ENCODE data around the gene PPTC7.
"Not testable (repeated sequence)": the region's sequence is repeated elsewhere in the genome, so short reads cannot be mapped to it uniquely, and the experiment has no call there.

Gene PPTC7

DNA sequence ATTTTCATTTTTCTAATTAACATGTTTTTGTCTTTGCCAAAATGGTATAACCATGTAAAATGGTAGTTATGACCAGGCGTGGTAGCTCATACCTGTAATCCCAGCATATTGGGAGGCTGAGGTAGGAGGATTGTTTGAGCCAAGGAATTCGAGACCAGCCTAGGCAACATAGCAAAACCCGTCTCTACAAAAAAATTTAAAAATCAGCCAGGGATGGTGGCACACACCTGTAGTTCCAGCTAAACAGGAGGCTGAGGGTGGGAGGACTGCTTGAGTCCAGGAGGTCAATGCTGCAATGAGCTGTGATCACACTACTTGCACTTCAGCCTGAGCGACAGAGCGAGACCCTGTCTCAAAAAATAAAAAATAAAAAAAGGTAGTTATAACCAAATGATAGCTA is 23.1 kb downstream of the PPTC7 start:
- no peak for DNase-seq

DNA sequence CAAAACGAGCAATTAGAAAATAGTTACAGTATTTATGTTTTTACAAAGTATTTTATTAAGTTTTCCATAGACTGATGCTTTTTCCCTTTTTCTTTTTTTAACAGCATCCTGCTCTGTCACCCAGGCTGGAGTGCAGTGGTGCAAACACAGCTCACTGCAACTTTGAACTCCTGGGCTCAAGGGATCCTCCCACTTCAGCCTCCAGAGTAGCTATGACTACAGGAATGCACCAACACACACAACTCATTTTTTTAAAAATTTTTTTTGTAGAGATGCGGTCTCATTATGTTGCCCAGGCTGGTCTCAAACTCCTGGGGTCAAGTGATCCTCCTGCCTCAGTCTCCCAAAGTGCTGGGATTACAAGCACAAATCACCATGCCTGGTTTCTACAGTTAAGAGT is 24.2 kb downstream of the PPTC7 start:
- not testable (repeated sequence) for DNase-seq

DNA sequence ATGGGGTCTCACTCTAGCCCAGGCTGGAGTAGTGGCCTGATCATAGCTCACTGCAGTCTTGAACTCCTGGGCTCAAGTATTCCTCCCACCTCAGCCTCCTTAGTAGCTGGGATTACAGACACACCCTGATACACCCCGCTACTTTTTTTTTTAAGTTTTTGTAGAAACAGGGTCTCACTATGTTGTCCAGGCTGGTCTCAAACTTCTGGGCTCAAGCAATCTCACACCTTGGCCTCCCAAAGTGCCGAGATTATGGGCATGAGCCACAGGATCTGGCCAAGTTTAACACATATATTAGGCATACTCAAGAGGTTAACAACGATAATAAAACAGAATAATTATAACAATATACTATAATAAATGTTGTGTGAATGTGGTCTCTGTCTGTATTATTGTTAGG is 25.8 kb downstream of the PPTC7 start:
- no peak for DNase-seq

DNA sequence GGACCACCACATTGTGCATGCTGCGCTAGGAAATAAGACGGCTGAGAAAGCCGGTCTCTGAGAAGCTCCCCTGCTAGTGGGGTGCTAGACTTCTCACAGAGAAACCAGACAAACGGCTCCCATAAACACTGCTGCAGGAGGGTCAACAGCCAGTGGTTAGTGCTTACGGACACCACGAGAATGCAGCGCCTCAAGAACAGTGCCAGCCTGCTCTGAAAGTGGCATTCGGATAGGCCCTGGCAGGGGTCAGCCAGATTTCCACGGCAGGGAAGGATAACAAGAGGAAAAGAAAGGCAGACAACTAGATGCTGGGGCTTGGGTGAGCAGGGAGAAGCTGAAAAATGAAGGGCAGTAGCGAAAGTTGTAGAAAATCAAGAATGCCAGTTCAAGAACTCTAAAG is 26.4 kb downstream of the PPTC7 start:
- DNase-seq: no peak

DNA sequence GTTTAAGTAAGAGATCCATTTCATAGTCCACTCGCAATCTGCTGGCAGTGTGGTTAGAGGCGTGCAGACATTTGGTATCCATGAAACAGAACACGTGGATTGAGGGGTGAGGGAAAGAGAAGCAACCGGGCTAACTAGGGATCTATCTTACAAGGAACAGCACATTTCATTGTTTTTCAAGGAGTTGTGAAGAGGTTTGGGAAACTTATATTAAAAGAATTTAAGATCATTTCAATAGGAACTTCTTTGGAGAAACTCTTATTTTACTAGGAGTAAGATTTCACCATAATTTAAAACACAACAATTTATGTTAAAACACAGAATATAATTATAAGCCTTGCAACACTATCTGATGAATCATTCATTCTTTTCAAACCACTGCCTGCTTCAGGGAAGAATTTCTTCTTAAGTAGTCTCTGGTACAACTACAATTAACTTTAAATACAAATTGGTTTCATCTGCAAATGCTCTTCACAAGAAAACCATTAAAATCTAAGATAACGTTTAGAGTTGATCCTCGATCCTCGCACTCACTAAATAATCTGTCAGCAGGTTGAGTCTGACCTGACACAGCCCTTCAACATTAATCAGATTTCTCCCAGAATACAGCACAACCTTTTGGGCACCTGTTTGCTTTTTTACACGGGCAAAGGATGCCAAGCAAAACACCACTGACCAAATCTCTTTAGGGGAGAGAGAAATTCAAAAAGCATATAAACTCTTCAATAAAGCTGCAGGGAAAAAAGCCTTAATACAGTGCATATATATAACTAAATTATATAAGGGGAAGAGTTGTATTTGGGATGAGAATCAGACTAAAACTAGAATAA is 27.3 kb downstream of the PPTC7 start:
- DNase-seq: no peak

DNA sequence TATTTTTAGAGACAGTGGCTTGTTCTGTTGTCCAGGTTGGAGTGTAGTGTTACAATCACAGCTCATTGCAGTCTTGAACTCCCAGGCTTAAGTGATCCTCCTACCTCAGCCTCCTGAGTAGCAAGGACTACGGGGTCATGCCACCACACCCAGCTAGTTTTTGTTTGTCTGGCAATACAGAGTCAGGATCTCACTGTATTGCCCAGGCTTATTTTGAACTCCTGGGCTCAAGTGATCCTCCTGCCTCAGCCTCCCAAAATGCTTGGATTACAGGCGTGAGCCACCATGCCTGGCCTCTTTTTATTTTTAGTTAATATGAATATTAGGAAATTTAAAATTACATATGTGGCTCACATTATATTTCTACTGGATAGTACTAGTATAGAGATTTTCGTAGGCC is 28.9 kb downstream of the PPTC7 start:
- DNase-seq: no peak

DNA sequence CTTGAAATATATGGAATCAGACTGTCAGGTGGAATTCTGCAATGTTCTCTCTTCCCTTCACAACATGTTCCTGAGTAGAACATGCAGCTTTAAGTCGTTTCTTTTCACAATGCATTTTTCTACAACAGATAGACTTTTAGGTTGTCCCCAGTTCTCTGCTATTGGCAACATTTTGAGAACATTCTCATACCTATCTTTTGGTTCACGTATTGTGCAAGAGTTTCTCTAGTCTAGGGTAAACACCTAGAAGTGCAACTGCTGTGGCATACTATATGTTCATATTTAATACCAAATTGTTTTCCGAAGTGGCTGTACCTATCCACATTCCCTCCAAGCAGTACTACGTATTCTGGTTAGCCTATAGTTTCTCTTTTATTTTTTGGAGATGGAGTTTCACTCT is 32.1 kb downstream of the PPTC7 start:
- DNase-seq: no peak

DNA sequence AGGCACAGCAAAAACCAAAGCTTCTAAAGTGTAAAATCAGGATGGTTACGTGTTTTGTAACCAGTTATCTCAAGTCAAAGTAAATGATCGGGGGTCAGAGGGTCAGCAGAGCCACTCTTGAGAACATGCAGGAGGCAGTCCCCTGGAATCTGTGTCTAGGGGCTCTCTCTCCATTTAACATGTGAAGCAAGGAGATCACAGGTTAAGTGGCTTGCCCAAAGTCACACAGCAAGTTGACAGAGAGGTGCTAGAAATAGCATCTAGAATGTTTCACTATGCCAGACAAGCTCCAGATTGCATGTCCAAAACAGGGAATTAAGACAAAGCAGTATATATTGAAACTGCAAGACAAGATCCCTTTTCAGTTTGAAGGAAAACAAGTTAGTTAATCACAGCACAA is 33.4 kb downstream of the PPTC7 start:
- no peak for DNase-seq

DNA sequence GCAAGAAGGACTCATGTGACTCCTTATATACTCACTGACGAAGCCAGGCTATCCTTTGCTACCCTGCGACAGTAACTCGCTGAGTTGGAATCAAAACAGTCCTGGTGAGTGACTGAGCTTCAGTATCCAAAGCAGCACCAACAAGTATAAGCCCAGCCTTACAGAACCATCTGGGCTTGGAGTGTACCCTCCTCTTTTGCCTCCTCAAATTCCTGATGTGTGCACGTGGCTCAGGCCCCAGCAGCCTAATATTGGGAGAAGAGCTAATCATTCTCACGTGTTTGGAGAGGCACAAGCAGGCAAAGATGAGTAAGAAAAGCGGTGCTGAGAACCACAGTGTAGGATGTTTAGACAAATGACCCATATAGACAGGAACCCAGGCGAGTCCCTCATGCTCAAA is 34.4 kb downstream of the PPTC7 start:
- no peak for DNase-seq

DNA sequence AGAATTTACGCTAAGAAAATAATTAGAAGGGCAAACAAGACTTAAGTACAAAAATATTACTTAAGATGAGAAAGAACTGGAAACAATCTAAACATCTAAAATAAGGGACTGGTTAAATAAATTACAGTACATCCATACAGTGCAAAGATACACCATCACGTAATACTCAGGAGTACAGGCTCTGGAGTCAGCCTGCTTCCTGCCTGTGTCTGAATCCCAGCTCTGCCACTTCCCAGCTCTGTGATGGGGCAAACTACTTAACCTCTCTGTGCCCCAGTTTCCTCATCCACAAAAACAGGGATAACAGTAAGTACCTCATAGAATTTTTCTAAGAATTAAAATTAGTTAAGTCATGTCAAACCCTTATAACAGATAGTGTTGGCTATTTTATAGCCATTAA is 36.0 kb downstream of the PPTC7 start:
- no peak for DNase-seq

DNA sequence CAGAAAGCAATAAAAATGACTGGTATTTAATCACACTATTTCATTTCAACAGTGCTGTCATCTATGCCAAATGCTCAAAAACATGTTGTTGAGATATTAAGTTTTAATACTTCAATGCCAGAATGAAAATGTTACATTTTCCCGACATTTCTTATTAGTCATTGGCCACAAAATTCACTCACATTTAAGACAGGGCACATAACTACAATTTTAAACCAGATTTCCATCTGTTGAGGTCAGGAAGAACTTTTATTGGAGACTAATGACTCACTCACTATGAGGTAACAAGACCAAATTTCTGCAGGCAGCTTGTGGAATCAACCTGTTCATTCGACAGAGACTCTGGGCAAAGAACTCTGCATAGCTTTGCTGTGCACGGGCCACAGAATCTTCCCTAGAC is 36.8 kb downstream of the PPTC7 start:
- no peak for DNase-seq

DNA sequence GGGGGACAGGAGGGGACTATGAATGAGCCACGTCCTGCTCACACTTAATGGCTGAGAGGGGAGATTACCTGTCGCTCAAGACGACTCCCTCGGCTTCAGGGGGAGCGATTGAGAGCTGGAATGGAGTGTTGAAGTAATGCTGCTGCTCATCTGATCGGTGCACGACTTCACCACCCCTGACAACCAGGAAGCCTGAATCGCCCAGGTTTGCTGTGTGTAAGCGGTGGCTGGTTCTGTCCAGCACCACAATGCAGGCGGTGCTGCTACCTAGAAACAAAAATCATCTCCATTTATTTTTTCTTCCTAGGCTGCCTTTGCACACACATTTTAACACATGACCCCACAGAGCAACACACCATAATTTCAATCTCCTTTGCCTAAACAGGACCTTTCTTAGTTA is 37.3 kb downstream of the PPTC7 start:
- DNase-seq: no peak

DNA sequence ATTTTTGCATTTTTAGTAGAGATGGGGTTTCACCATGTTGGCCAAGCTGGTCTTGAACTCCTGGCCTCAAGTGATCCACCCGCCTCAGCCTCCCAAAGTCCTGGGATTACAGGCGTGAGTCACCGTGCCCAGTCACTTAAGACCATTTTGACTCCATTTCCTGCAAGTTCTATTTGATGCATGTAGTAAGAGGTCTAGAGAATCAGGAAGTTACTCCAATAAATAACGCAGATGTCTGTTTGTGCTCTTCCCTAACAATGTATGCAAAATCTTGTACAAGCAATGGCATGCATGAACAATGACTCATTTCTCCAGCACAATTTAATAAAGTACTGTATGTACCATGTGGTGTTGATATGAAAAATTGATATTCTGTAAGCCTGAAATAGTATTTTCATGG is 37.9 kb downstream of the PPTC7 start:
- DNase-seq: not testable (repeated sequence)

DNA sequence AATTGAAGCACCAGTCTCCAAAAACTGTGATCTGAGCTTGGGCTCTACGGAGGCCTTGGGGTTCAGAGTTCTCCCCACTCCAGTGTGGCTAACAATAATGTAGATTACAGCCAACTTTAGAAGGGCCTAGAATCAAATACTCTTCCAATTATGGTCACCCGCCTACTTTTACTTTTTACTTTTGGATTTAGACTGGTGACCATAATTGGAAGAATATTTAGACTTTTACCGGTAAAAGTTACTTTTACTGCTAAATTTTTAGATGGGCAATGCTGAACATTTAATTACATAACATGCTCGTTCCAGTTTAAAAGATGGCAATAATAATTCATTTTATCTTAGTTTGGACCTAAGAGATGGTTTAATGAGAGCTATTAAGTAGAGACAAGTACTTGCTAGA is 39.2 kb downstream of the PPTC7 start:
- no peak for DNase-seq

DNA sequence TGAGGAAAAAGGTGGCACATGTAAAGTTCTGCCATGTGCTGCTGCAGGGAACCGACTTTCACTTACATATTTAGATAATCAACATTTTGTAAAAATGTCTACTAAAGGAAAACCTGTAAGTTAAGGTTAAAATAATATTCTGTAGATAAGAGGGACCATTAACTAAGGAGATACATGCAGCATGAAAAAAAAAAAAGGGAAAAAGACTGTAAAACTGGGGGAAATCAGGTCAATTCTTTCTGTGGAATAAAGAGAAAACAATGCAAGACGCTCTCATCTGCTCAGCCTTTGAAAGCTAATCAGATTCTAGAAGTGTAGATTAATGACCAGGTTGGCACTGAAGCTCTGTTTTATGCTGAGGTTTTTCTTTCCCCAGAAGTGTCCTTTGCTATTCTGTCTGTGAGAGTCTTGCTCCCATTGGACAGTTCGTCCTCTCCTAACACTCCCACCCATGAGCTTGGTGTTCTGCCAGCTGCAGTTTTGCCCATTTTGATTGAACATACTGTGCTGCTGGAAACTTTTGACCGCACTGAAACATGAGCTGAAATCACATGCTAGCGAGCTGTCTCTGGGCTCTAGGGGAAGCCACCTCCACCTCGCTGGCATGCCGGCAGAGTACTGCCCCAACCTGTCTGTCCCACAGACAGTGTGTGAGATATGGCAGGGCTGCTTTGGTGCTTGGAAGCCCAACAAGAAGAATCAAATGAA is 39.7 kb downstream of the PPTC7 start:
- peak; percentile 33 for DNase-seq

DNA sequence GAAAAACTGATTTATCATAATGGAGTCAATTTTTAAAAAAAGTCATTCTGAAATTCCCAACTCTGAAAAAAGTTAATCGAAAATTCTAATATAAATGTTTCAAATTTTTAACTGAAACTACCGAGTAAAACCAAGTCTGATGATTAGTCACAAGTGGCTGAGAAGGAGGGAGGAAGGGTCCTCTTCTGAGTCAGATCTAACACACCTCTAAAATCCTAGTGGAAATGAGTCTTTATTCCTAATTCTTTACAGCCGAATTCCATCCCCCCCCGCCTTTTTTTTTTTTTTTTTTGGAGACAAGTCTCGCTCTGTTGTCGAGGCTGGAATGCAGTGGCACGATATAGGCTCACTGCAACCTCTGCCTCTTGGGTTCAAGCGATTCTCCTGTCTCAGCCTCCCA is 43.1 kb downstream of the PPTC7 start:
- no peak for DNase-seq

DNA sequence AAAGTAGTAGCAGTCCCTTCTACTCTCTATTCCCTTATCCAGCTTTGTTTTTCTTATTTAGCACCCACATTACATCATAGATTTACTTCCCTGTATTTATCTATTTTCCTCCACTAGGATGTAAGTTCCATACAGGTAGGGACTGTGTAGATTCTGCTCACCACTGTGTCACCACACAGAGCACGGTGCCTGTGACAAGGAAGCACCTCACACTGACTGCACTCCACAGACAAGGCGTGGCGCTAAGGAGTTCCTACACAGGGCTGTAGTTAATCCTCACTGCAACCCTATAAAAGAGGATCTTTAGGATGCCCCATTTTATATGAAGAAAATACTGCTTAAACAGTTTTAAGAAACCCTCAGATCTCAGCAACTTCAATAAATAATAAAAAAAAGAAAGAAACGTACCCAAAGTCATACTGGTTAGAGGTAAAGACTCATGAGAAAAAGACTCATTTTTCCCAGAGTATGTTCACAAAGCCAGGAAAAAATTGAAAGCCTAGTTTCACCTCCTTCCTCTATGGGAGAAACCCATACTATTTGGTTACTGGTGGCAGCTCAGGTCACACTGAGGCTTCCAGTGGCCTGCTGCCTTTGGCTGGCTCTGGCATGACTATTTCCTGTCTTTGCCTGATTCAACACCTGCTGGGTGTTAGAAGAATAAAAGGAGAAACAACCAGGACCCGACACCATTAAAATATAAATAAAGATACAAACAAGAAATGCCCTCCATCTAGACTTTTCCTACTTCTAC is 44.1 kb downstream of the PPTC7 start:
- no peak for DNase-seq

DNA sequence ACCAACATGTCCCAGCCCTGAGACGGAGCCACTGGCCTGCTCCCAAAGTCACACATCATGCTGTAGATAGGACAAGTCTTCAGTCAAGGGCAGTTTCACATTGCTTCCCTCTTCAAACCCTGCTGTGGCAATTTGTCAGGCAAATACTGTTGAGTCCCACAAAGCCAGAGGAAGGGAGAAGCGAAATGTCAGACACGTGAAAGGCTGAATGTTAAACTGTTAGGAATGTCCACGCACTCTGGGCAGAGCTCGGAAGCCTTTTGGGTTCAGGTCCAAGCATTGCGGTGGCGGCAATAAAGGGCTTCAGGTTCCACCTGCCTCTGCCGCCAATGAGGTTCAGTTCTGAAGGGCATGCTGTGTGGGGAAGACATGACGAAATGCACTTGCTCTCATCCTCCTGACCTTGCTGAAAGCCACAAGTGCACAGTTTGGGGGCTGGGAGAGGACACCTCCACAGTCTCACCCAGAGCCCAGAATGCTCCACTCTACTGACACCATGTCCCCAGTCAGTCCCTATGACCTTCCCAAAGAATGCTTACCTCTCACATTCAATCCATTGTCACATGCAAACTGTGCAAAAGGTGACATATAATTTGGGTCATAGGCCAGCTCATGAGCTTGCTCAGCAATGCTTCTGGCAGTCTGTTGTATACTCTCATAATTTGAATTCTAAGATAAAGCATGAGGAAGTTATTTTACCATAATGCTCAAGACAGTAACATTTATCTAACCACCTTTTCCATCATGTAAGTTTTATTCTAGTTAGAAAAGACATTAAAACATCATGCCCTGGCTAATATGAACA is 45.3 kb downstream of the PPTC7 start:
- no peak for DNase-seq

DNA sequence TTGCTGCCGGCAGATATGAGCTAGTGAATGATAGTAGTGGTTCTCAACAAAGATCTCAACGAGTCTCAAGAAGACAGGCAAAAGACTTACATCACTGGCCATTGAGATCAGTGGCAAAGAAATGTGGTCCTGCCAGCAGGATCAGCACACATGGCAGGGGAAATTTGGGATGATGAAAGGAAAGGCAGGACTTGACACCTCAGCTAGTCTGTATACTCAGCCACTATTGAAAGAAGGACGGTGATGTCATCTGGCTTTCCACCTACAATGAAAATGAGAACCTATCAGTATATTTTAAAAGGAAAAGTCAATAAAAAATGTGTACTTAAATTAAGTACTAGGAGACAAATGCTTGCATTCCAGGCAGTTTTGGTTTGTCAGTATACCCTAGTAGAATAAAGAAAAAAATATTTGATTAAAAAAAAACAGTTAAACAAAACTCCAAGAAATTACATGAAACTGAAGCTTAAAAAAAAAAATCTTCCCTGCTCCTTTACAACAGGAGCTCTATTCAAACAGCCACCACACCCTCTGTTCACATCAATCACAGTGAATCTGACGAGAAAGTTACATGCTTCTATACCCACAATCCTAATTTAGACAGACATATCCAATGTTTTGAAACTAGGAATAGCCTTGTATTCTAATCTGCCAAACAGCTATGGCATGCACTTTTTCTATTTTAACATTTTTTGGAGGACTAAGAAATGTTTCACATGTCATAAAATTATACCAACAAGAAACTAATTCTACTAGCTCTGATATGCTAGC is 46.1 kb downstream of the PPTC7 start:
- peak; percentile 28 for DNase-seq

DNA sequence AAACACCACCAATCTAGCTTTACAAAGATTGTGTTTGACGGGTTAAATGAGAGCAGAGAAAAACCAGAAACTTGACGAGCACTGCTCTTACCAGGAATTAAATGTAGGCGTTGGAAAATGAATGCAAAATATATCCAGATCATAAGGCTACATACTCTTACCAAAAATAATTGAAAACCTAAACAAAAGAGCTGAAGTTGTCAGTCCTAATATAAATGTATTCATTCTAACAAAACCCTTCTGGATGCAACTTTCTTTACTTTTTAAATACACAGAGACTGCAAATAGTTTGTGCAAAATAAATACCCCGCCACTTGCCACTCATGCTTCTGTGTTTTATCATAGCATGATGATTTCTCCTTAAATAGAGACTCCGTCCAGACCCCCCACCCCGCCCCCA is 48.3 kb downstream of the PPTC7 start:
- DNase-seq: no peak

DNA sequence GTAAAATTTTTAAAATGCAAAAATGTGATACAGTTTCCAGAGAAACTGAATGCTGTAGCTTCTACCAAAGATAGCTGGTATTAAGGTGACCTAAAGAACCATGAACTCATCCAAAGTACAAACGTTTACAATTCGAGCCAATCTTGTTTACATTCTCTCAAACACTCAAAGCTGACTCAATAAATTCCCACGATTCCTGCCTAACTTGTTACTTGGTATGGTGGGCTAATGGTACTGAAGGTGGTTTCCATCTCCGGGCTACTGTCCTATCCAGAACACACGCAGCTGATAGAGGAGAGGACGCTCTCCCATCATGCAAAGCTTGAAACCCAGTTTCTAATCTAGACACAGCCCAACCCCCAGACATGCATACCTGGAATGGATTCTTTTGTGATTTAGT is 49.5 kb downstream of the PPTC7 start:
- DNase-seq: no peak

DNA sequence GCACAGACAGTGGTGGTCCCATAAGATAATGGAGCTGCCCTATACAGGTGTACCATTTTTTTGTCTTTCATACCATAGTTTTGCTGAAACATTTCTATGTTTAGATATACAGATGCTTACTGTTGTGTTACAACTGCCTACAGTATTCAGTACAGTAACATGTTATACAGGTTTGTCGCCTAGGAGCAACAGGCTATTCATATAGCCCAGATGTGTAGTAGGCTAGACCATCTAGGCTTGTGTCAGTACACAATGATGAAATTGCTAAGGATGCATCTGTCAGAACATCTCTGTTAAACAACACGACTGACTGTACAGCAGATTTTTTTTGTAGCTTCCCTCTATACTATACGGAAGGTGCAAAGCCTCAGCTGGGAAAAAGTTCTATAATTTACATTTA is 50.5 kb downstream of the PPTC7 start:
- no peak for DNase-seq
